Mucosa of descending colon (tissue), 3 donors: ENCODE data around the gene NEB. TPM values are rescaled to one million over a fixed set of nuclear protein-coding genes. Genes with fewer than 3 reads are reported as not detected.

Experiments used
- ATAC-seq: fragments of 200-7000 bp; cut with Tn5 transposase; one replicate; pipeline ENCODE4 v1.9.1; 2020; ENCODE audit warnings: mild to moderate bottlenecking, moderate library complexity
- DNase-seq, 3 donors: peaks; one replicate each; pipeline ENCODE4 v3.0.0-alpha.2; 2020
- H3K36me3 ChIP-seq: fragments of 200-600 bp; one replicate; pipeline ENCODE4 v1.8.0; 2021; ENCODE audit warnings: low read depth, mild to moderate bottlenecking
- H3K4me1 ChIP-seq: fragments of 200-600 bp; one replicate; pipeline ENCODE4 v1.8.0; 2021; ENCODE audit warnings: low read depth, mild to moderate bottlenecking
- H3K4me3 ChIP-seq: fragments of 200-600 bp; one replicate; pipeline ENCODE4 v1.8.0; 2021; ENCODE audit warnings: mild to moderate bottlenecking
- H3K9me3 ChIP-seq: fragments of 200-600 bp; one replicate; pipeline ENCODE4 v1.8.0; 2021; ENCODE audit warnings: mild to moderate bottlenecking
- intact Hi-C, 2 donors: fragments of 100-400 bp; cut with DNase I in 1 of 2; cut with micrococcal nuclease in 1 of 2; formaldehyde crosslinking; loops; one replicate each; pipeline versions ENCODE4 v1.11.0 to v1.11.1; 2022; cut with DNase I, micrococcal nuclease
- total RNA-seq, 3 donors: library from RNA; stranded (reverse); fragmentation: NEBNext Ultra II Directional in 2 of 3; extraction: Animal tissue kit (Norgen Biotek cat#: 25700) in 2 of 3; gene quantifications; one replicate each; pipeline versions ENCODE4 v1.2.1 to v1.2.4, GENCODE V29; 2021 to 2023
- TF ChIP-seq, protein P1 (sequence below): fragments of 200-600 bp; IDR thresholded peaks from one replicate; pipeline ENCODE4 v1.8.0; 2022; ENCODE audit warnings: antibody characterized with exemption, mild to moderate bottlenecking
- donor health status: DM: no; HTN: no; CAD: no; lungs with moderate emphysema.
- donor health status: DM: no; HTN: no; CAD: no.
- donor health status: DM: no; HTN: yes; CAD: no.

The NEB gene
- total RNA-seq, 3 donors from 2014 or later = 0.54 to 1.1 (median 0.82) TPM

GRCh38 chr2:151556121-151556520, 178.2 kb downstream of the NEB start:
- H3K4me1 ChIP-seq = no peaks in the 10 kb centered on the region
- TF ChIP-seq, protein P1, sequence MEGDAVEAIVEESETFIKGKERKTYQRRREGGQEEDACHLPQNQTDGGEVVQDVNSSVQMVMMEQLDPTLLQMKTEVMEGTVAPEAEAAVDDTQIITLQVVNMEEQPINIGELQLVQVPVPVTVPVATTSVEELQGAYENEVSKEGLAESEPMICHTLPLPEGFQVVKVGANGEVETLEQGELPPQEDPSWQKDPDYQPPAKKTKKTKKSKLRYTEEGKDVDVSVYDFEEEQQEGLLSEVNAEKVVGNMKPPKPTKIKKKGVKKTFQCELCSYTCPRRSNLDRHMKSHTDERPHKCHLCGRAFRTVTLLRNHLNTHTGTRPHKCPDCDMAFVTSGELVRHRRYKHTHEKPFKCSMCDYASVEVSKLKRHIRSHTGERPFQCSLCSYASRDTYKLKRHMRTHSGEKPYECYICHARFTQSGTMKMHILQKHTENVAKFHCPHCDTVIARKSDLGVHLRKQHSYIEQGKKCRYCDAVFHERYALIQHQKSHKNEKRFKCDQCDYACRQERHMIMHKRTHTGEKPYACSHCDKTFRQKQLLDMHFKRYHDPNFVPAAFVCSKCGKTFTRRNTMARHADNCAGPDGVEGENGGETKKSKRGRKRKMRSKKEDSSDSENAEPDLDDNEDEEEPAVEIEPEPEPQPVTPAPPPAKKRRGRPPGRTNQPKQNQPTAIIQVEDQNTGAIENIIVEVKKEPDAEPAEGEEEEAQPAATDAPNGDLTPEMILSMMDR = no peak
- H3K4me3 ChIP-seq = no peak overlapping the region
- intact Hi-C loops = no loop called here
- no peaks in the 10 kb centered on the region for H3K36me3 ChIP-seq
- no peak for ATAC-seq
- DNase-seq = no peak
- H3K9me3 ChIP-seq = no peaks in the 10 kb centered on the region

- TF ChIP-seq, protein P1 = no peak
- no peaks in the 10 kb centered on the region for H3K4me1 ChIP-seq
- H3K4me3 ChIP-seq = no peak overlapping the region
- DNase-seq (no peak), ATAC-seq (no peak)
- intact Hi-C loops = no loop called here
- no peaks in the 10 kb centered on the region for H3K36me3 ChIP-seq
- H3K9me3 ChIP-seq = no peaks in the 10 kb centered on the region
These were observed 182.0 kb downstream of the NEB start for GRCh38 chr2:151552287-151552686.

DNA sequence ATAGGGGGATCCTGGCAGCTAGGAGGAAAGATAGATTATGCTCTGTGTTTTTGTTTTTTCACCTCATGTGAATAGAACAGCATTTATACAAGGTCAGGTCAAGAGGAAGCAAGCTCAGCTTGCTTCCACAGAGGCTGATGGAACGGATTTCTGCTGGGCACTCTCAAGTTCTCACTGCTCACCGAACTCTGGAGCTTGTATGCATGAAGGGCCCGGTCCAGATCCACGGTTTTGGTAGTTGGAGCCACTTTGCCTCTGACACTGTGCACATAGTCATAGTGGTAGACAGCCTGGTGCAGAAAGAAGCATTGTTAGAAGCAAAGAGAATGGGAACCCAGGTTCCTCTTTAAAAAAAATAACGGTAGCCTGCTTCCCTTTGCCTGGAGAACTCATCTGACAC, 182.7 kb downstream of the NEB start:
- H3K9me3 ChIP-seq = no peaks in the 10 kb centered on the region
- H3K4me1 ChIP-seq = no peaks in the 10 kb centered on the region
- H3K36me3 ChIP-seq = no peaks in the 10 kb centered on the region
- intact Hi-C loops = no loop called here
- no peak for ATAC-seq
- H3K4me3 ChIP-seq = no peak overlapping the region
- TF ChIP-seq, protein P1 = no peak
- no peak for DNase-seq

- intact Hi-C loops = no loop called here
- Histone ChIP-seq H3K4me3 (no peak overlapping the region), H3K9me3 (no peaks in the 10 kb centered on the region), H3K4me1 (no peaks in the 10 kb centered on the region), H3K36me3 (no peaks in the 10 kb centered on the region)
- TF ChIP-seq, protein P1 = no peak
- no peak for ATAC-seq
- DNase-seq = no peak
These were observed 185.1 kb downstream of the NEB start for GRCh38 chr2:151549191-151549590.

GRCh38 chr2:151544449-151544848, 189.8 kb downstream of the NEB start:
- Histone ChIP-seq H3K9me3 (no peaks in the 10 kb centered on the region), H3K36me3 (no peaks in the 10 kb centered on the region), H3K4me1 (no peaks in the 10 kb centered on the region), H3K4me3 (no peak overlapping the region)
- ATAC-seq = no peak
- intact Hi-C loops = no loop called here
- TF ChIP-seq, protein P1 = no peak
- DNase-seq = no peak

- Histone ChIP-seq H3K4me3 (no peak overlapping the region), H3K9me3 (no peaks in the 10 kb centered on the region), H3K36me3 (no peaks in the 10 kb centered on the region), H3K4me1 (no peaks in the 10 kb centered on the region)
- intact Hi-C loops = no loop called here
- DNase-seq = no peak
- ATAC-seq = no peak
- TF ChIP-seq, protein P1 = no peak
These were observed 190.4 kb downstream of the NEB start for GRCh38 chr2:151543876-151544275.
